ENCODE data around the gene DNMT3A.

The DNMT3A gene

DNA sequence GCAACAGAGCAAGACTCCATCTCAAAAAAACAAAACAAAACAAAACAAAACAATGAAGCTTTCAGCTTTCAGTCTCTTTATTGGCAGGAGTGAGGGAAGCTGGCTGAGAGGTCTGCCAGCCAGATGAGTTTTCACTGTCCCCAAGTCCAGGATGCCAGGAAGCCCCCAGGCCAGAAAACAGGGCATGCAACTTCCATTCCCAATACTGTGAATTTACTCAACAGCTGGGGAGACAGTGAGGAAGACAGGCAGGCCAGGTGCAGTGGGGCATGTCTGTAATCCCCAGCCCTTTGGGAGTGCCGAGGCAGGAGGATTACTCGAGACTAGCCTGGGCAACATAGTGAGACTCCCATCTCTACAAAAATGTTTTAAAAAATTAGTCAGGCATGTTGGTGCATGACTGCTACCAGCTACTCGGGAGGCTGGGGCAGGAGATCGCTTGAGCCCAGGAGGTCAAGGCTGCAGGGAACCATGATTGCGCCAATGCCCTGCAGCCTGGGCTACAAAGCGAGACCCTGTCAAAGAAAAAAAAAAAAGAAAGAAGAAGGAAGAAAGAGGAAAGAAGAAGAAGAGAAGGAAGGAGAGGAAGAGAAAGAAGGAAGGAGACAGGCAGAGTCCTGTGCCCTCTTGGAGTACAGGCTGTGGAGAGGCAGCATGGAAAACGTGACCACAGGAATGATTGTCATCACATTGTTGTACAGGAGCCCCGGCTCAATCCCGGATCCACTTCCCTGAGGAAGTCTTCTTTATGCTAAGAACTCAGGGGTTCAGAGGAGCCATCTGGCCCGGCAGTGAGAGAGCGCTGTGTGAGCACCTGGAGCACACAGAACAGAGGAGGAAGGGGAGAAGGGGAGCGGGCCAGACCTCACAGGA is 144.2 kb downstream of the DNMT3A start:
- DNase-seq, result no peak

DNA sequence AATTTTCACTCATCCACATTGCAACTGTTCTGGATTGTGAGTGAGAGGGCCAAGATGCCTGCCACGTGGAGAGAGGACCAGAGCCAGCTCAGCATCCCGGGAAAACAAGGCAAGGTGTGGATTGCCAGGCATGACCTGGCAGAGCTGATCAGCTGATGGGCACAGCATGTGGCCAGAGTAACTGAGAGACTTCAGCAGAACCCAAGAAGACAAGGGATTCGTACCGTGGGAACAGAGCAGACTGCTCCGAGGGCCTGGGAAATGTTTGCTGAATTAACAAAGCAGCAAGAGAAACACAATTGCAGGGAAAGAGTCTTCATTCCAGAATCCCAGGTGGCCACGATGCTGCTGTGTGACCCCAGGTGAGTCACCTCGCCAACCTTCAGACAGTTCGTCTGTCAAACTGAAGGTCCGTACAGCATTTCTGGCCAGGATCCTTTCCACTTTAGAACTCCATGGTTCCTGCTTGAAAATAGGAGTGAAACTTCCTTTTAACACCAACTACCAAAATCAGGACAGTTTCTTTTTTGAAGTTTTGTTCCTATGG is 147.1 kb downstream of the DNMT3A start:
- no peak for DNase-seq

DNA sequence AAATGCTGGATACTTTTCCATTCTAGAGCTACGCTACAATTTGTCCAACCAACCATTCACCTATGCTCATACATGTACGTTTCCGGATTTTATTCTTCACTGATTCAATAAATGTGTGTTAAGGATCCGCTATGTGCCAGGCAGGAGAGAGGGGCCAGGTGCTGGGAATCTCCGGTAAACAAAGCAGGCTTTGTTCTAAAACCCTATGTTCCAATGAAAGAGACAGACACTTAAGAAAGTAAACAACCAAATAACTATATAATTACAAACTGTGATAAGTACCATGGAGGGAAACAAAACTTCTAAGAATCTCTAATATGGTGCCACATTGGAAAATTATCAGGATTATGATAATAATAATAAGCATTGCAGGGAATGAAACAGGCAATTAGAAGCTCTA is 151.2 kb downstream of the DNMT3A start:
- DNase-seq, result no peak

DNA sequence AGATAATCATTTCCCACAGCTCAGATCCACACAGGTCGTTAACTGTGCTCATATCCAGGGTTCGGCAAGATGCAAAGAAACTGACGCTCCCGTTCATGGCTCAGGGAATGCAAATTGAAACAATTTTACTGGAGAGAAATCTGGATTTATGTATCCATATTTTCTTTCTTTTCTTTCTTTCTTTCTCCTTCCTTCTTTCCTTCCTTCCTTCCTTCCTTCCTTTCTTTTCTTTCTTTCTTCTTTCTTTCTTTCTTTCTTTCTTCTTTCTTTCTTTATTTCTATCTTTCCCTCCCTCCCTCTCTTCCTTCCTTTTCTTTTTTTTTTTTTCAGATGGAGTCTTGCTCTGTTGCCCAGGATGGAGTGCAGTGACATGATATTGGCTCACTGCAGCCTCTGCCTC is 153.3 kb downstream of the DNMT3A start:
- no peak for DNase-seq

DNA sequence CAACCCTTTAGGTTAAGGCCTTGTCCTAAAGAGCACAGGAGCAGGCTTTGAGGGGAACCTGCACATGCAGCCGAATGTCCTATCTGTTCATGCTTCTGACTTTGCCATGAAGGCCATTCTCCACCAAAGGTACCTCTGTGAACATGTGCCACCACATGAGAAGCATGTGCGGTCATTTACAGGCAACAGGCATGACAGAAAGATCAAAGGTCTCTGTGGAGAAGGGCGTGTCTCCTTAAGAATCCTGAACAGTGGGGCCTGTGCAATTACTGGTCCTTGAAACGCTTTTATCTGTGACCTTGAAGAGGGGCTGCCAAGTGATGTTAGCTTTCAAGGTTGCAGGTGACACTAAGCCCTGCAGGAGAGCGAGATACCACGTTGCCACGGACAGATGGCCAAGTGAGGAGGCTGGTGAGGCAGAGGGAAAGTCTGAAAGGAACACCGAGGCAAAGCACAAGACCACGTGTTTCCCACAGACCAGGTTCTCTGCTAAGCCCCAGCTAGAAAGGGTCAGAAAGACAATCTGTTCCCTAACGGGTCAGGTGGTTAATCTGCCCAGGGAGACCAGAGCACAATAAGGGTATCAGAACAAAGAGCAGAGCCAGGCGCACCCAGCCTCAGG is 153.9 kb downstream of the DNMT3A start:
- no peak for DNase-seq

DNA sequence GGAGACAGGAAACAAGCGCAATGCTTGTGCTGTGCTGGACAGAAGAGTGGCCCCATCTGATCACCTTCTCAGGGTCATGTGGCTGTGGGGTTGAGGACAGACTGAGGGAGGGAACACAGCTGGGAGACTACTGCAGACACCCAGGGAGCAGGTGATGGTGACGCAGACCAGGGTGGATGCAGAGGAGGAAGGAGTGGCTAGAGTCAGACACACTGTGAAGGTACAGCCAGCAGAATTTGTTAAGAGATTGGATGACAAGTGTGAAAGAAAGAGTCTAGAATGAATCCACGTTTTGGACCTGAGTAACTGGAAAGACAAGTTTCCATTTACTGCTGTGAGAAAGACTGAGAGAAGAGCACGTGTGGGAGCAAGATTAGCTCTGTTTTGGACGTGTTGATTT is 157.5 kb downstream of the DNMT3A start:
- DNase-seq, result no peak

DNA sequence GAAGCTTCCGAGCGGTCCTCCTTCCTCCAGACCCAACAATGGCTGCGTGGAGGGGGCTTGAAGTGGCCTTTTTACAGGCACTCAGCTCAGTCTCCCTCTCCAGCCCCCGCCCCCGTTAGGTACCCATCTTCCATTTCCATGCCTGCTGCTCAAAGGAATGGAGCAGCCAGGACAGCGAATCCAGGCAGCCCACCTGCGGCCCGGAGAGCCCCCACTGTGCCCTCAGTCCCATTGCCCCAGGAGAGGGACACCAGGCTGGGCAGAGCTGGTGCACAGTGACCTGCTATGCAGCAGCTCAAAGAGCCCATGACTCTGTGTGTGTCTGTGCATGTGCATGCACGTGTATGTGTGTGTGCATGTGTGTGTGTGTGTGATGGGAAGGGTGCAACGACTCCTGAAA is 162.7 kb downstream of the DNMT3A start:
- DNase-seq, result no peak

Measured in effector CD4-positive, alpha-beta T cell (primary cell).